HEK293T (cell line): Measurements from ENCODE around the gene ZGPAT.

Source experiments
- CTCF ChIA-PET: fragments of 350-600 bp; formaldehyde crosslinking; extraction: SDS; loops from one replicate; lab custom pipeline; 2021; ENCODE audit warnings: antibody characterized with exemption, inconsistent platforms; lab: Yijun Ruan, JAX
- POLR2A ChIA-PET: fragments of 350-600 bp; formaldehyde crosslinking; extraction: SDS; loops from one replicate; lab custom pipeline; 2020; ENCODE audit warnings: antibody characterized with exemption, inconsistent platforms; lab: Yijun Ruan, JAX
- DNase-seq: peaks from one replicate; pipeline ENCODE4 v3.0.0; 2012; ENCODE audit warnings: mixed read lengths; ENCODE audit errors: extremely low spot score
- ARNT ChIP-seq: fragments of 450-650 bp; IDR thresholded peaks from 2 replicates; pipeline ENCODE4 v1.6.1; 2017; ENCODE audit warnings: mild to moderate bottlenecking
- BHLHE40 ChIP-seq: fragments of 450-650 bp; IDR thresholded peaks from 2 replicates; pipeline ENCODE4 v1.6.1; 2016; ENCODE audit warnings: mild to moderate bottlenecking, moderate library complexity, borderline replicate concordance
- CTBP1 ChIP-seq: fragments of 450-650 bp; IDR thresholded peaks from 2 replicates; pipeline ENCODE4 v1.6.1; 2016; ENCODE audit warnings: borderline replicate concordance
- ELF4 ChIP-seq: fragments of 450-650 bp; IDR thresholded peaks from 2 replicates; pipeline ENCODE4 v1.6.1; 2017; ENCODE audit warnings: antibody characterized with exemption
- FOXA1 ChIP-seq: fragments of 450-650 bp; IDR thresholded peaks from 2 replicates; pipeline ENCODE4 v1.6.1; 2016; ENCODE audit warnings: mild to moderate bottlenecking
- FOXK2 ChIP-seq: fragments of 450-650 bp; IDR thresholded peaks from 2 replicates; pipeline ENCODE4 v1.6.1; 2016; ENCODE audit warnings: mild to moderate bottlenecking
- FOXM1 ChIP-seq: fragments of 450-650 bp; IDR thresholded peaks from 2 replicates; pipeline ENCODE4 v1.6.1; 2017; ENCODE audit warnings: mild to moderate bottlenecking, borderline replicate concordance
- HDGF ChIP-seq: fragments of 450-650 bp; IDR thresholded peaks from 2 replicates; pipeline ENCODE4 v1.6.1; 2017; ENCODE audit warnings: antibody characterized with exemption, borderline replicate concordance
- L3MBTL2 ChIP-seq: fragments of 450-650 bp; conservative IDR thresholded peaks from 2 replicates; pipeline ENCODE4 v1.6.1; 2016; ENCODE audit warnings: mild to moderate bottlenecking
- LEF1 ChIP-seq: fragments of 450-650 bp; IDR thresholded peaks from 2 replicates; pipeline ENCODE4 v1.6.1; 2017; ENCODE audit warnings: mild to moderate bottlenecking, borderline replicate concordance
- NFRKB ChIP-seq: fragments of 450-650 bp; IDR thresholded peaks from 2 replicates; pipeline ENCODE4 v1.6.1; 2016; ENCODE audit warnings: mild to moderate bottlenecking, moderate library complexity
- SP1 ChIP-seq: fragments of 450-650 bp; IDR thresholded peaks from 2 replicates; pipeline ENCODE4 v1.6.1; 2017
- SUZ12 ChIP-seq: fragments of 450-650 bp; IDR thresholded peaks from 2 replicates; pipeline ENCODE4 v1.6.1; 2016; ENCODE audit warnings: mild to moderate bottlenecking
- TARDBP ChIP-seq: fragments of 450-650 bp; IDR thresholded peaks from 2 replicates; pipeline ENCODE4 v1.6.1; 2016
- ZNF384 ChIP-seq: fragments of 450-650 bp; IDR thresholded peaks from 2 replicates; pipeline ENCODE4 v1.6.1; 2016
- TF ChIP-seq, protein P1 (sequence below): fragments of 450-650 bp; IDR thresholded peaks from 2 replicates; pipeline ENCODE4 v1.6.1; 2016

The ZGPAT gene

DNA sequence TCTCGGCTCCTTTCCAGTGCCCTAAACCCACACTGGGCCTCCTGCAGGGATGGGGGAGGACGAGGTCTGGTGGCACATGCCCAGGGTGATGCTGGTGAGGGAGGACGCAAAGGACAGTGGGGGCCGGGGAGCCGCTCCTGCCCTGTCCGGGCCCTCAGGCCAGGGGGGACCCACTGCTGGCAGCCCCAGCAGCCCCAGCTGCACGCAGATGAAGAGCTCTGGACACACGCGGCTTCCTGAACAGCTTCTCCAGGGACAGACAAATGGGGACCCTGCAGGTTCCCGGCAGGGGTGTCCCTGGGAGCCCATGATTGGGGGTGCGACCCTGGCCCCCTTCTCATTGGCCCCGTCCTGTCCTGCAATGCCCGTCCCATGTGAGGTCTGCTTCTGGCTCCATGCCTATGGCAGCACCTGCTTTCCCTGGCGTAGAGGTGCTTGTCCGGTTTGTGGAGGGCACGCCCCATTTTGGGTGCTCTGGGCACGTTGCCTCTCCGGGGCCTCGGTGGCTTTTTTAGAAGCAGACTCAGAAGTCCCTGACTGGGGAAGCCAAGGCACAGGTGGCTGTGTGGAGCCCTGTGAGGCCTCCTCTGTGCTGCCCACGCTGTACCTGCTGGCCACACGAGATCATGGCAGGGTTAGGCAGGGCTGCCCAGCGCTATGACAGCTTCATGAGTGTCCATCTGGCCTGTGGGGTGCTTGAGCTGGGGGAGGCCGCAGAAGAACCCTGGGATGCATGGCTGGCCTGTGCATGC, 26.8 kb upstream of the ZGPAT start:
- no peak for TF ChIP-seq SUZ12
- CTCF ChIA-PET: no interaction called here
- no peak for DNase-seq
- POLR2A ChIA-PET: no interaction called here

DNA sequence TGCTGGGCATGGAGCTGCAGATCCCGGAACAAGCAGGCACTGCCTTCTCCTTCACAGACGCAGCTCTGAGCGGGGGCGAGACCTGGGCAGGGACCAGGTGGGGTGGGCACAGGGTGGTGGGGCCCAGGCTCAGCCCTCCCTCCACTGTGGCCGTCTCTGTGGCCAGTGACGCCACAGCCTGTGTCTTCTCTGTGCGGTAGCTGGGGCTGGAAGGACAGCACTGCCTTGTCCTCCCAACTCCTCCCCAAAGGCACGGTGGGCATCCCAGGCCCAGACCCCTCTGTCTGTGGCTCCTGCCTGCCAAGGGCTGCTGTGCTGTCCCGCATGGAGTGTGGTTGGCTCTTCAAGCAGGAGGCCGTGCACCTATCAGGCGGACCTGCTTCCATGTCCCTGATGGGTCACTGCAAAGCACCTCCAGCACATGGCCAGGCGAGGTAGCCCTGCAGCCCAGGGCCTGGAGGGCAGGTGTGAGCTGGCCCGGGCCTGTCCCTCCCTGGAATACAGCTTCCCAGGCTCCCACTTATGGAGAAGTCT, 26.2 kb upstream of the ZGPAT start:
- no peak for TF ChIP-seq LEF1
- TF ChIP-seq BHLHE40: no peak
- TF ChIP-seq SUZ12: no peak
- TF ChIP-seq CTBP1: no peak
- no peak for TF ChIP-seq ZNF384
- no peak for TF ChIP-seq TARDBP
- no peak for TF ChIP-seq NFRKB
- TF ChIP-seq FOXM1: no peak
- TF ChIP-seq, protein P1, sequence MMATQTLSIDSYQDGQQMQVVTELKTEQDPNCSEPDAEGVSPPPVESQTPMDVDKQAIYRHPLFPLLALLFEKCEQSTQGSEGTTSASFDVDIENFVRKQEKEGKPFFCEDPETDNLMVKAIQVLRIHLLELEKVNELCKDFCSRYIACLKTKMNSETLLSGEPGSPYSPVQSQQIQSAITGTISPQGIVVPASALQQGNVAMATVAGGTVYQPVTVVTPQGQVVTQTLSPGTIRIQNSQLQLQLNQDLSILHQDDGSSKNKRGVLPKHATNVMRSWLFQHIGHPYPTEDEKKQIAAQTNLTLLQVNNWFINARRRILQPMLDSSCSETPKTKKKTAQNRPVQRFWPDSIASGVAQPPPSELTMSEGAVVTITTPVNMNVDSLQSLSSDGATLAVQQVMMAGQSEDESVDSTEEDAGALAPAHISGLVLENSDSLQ: no peak
- no peak for TF ChIP-seq FOXK2
- no peak for TF ChIP-seq HDGF
- no peak for TF ChIP-seq ARNT
- TF ChIP-seq SP1: no peak
- no peak for TF ChIP-seq ELF4
- TF ChIP-seq L3MBTL2: no peak
- no peak for TF ChIP-seq FOXA1
- no peak for DNase-seq
- ChIA-PET POLR2A (no interaction called here), CTCF (no interaction called here)

DNA sequence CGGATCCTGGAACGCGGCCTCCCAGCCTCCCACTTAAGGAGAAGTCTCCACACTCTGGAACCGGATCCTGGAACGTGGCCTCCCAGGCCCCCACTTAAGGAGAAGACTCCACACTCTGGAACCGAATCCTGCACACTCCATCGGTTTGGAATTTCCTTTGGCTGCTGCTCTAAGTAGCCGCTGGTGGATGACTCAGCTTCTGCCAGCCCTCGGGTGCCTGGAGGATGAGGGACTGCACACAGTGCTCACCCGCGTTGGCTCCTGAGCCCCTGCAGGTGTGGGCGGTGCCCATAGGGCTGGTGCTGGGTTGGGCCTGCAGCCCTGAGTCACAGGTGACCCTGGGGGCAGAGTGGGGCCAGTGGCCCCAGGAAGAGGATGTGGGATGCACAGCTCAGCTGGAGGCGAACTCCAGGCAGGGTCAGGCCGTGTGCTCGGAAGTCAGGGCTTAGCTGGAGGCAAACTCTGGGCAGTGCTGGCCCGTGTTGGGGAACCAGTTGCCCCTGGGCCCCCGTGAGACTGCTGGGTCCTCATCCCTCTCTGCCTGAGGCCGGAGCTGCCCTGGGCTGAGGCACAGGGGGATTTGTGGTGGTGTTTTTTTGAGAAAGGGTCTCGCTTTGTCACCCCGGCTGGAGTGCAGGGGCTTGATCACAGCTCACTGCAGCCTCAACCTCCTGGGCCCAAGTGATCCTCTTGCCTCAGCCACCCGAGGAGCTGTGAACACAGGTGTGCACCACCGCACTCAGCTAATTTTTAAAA, 25.3 kb upstream of the ZGPAT start:
- ChIA-PET CTCF (no interaction called here), POLR2A (interaction anchor here (0.6 kb wide), 1 partner anchor 80 kb away, joined by 3 read pairs; no protein-coding TSS in a partner anchor)
- DNase-seq: no peak
- TF ChIP-seq CTBP1 (no peak), BHLHE40 (no peak), TARDBP (no peak), SUZ12 (no peak), FOXK2 (no peak), ARNT (no peak), NFRKB (no peak), HDGF (no peak), FOXM1 (no peak), L3MBTL2 (no peak)

DNA sequence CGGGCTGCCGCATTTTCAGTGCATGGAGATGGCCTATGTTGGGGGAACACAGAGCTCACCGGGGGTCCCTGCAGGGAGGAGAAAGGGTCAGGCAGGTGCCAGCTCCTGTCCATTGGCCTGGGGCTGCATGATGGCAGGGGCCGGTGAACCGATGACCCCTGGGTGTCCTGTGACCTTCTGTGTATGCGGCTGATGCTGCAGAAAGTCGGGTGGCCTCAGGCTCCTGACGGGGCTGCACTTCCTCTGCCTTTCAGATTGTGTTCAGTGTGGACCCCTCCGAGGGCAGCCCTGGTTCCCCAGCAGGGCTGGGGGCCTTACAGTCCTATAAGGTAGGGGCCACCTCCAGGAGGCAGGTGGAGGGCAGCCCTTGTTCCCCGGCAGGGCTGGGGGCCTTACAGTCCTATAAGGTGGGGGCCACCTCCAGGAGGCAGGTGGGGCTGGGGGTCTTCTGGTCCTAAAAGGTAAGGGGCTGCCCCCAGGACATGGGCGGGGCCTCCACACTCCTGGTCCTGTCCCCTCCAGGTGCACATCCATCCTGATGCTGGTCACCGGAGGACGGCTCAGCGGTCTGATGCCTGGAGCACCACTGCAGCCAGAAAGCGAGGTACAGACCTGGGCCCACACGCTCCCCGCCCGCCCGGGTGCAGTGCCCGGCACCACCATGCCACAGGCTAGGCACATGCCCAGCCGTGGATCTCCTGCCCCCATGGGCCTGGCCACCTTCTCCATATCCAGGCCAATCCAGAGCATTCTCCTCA, 22.4 kb upstream of the ZGPAT start:
- POLR2A ChIA-PET: no interaction called here
- no peak for DNase-seq

DNA sequence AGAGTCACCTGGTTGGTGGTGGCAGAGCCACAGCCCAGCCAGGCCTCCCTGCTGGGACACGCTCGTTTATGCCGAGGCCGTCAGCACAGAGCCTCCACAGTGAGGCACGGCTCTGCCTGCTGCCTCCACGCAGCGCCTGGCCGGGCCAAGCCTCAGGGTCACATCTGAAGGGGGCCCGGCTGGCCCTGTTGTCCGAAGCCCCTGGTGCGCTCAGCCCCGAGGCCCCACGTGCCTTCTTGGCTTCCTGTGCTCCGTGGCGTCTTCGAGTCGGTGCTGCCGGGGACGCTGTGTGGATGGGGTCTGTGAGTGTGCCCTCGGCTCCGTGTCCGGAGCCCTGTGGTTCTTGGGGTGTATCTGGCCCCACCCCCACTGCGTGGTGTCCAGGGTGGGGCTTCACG, 21.7 kb upstream of the ZGPAT start:
- ChIA-PET CTCF (no interaction called here), POLR2A (no interaction called here)
- TF ChIP-seq SP1 (no peak), ZNF384 (no peak), L3MBTL2 (no peak), FOXM1 (no peak), BHLHE40 (no peak), LEF1 (no peak), TARDBP (no peak), ELF4 (no peak)
- DNase-seq: no peak

More for the DNA sequence above, 22.4 kb upstream of the ZGPAT start:
- CTCF ChIA-PET: no interaction called here
- TF ChIP-seq NFRKB (no peak), CTBP1 (no peak), ELF4 (no peak), L3MBTL2 (no peak), FOXA1 (no peak), LEF1 (no peak), HDGF (no peak), SP1 (no peak), FOXM1 (no peak), BHLHE40 (no peak), ZNF384 (no peak)
- TF ChIP-seq, protein P1: no peak
